DOHH2 (cell line): Measurements from ENCODE around the gene MTMR11.

Experiments
- CTCF ChIP-seq: fragments of 200-600 bp; sonication (generic); IDR thresholded peaks from one replicate; pipeline ENCODE4 v1.5.1; 2014; ENCODE audit warnings: antibody characterized with exemption, mild to moderate bottlenecking, low read depth, low read length; ENCODE audit not compliant: poor library complexity, severe bottlenecking
- EZH2phosphoT487 ChIP-seq: fragments of 200-600 bp; sonication (generic); IDR thresholded peaks from 2 replicates; pipeline ENCODE4 v1.6.1; 2017; ENCODE audit warnings: borderline replicate concordance, mild to moderate bottlenecking, antibody characterized with exemption, low read length, moderate library complexity, mixed read lengths

- TF ChIP-seq CTCF (no peak), EZH2phosphoT487 (no peak)
These were observed 57.1 kb downstream of the MTMR11 start for GRCh38 chr1:149879556-149879955.
